Loucy (cell line): ENCODE measurements around the gene CTNNA2.

ENCODE experiments used
- H2AFZ ChIP-seq: fragments of 200-600 bp; sonication (generic); 2 replicates; pipeline ENCODE4 v1.6.0; 2016; ENCODE audit warnings: antibody characterized with exemption, mild to moderate bottlenecking, low read length, moderate library complexity
- H3F3A ChIP-seq: fragments of 200-600 bp; 2 replicates; pipeline ENCODE4 v1.6.0; 2016; ENCODE audit warnings: antibody characterized with exemption, low read depth, mild to moderate bottlenecking
- H3K27me3 ChIP-seq: fragments of 200-600 bp; sonication (generic); 2 replicates; pipeline ENCODE4 v1.6.1; 2014; ENCODE audit warnings: low read length, mild to moderate bottlenecking; ENCODE audit not compliant: insufficient read depth, poor library complexity, severe bottlenecking
- H3K36me3 ChIP-seq: fragments of 200-600 bp; sonication (generic); 2 replicates; pipeline ENCODE4 v1.6.1; 2016; ENCODE audit warnings: low read length; ENCODE audit not compliant: insufficient read depth
- H3K4me1 ChIP-seq: fragments of 200-600 bp; sonication (generic); 2 replicates; pipeline ENCODE4 v1.5.1; 2014; ENCODE audit warnings: low read length, mild to moderate bottlenecking; ENCODE audit not compliant: insufficient read depth, poor library complexity, severe bottlenecking
- H3K4me2 ChIP-seq: fragments of 200-600 bp; sonication (generic); 2 replicates; pipeline ENCODE4 v1.6.0; 2014; ENCODE audit warnings: antibody characterized with exemption, low read length, low read depth, mild to moderate bottlenecking; ENCODE audit not compliant: poor library complexity, severe bottlenecking
- H3K4me3 ChIP-seq: fragments of 200-600 bp; sonication (generic); 2 replicates; pipeline ENCODE4 v1.5.1; 2014; ENCODE audit warnings: low read length, mild to moderate bottlenecking, mixed read lengths; ENCODE audit not compliant: poor library complexity, severe bottlenecking
- H3K79me2 ChIP-seq: fragments of 200-600 bp; sonication (generic); 2 replicates; pipeline ENCODE4 v1.6.1; 2014; ENCODE audit warnings: low read length; ENCODE audit not compliant: insufficient read depth
- H3K9ac ChIP-seq: fragments of 200-600 bp; sonication (generic); 2 replicates; pipeline ENCODE4 v1.6.0; 2014; ENCODE audit warnings: mild to moderate bottlenecking, low read depth, low read length, moderate library complexity; ENCODE audit not compliant: poor library complexity, severe bottlenecking
- H3K9me2 ChIP-seq: fragments of 200-600 bp; sonication (generic); replicated peaks from 2 replicates; pipeline ENCODE4 v1.6.1; 2016; ENCODE audit warnings: low read depth, low read length, mixed read lengths
- H3K9me3 ChIP-seq: fragments of 200-600 bp; sonication (generic); 2 replicates; pipeline ENCODE4 v1.6.1; 2014; ENCODE audit warnings: mild to moderate bottlenecking, antibody characterized with exemption, low read length, low read depth; ENCODE audit not compliant: insufficient read depth
- H4K20me1 ChIP-seq: fragments of 200-600 bp; sonication (generic); 2 replicates; pipeline ENCODE4 v1.6.0; 2014; ENCODE audit warnings: antibody characterized with exemption, low read length, mild to moderate bottlenecking; ENCODE audit not compliant: insufficient read depth, poor library complexity, severe bottlenecking
- EZH2phosphoT487 ChIP-seq: fragments of 200-600 bp; IDR thresholded peaks from 2 replicates; pipeline ENCODE4 v1.6.1; 2018; ENCODE audit warnings: antibody characterized with exemption, mild to moderate bottlenecking, moderate library complexity, borderline replicate concordance
- TF ChIP-seq, protein P1 (sequence below): fragments of 200-600 bp; sonication (generic); conservative IDR thresholded peaks from 2 replicates; pipeline ENCODE4 v1.5.1; 2014; ENCODE audit warnings: mild to moderate bottlenecking, antibody characterized with exemption, low read length

Gene CTNNA2

GRCh38 chr2:79620679-79621078 is 107.8 kb downstream of the CTNNA2 start:
- TF ChIP-seq, protein P1, sequence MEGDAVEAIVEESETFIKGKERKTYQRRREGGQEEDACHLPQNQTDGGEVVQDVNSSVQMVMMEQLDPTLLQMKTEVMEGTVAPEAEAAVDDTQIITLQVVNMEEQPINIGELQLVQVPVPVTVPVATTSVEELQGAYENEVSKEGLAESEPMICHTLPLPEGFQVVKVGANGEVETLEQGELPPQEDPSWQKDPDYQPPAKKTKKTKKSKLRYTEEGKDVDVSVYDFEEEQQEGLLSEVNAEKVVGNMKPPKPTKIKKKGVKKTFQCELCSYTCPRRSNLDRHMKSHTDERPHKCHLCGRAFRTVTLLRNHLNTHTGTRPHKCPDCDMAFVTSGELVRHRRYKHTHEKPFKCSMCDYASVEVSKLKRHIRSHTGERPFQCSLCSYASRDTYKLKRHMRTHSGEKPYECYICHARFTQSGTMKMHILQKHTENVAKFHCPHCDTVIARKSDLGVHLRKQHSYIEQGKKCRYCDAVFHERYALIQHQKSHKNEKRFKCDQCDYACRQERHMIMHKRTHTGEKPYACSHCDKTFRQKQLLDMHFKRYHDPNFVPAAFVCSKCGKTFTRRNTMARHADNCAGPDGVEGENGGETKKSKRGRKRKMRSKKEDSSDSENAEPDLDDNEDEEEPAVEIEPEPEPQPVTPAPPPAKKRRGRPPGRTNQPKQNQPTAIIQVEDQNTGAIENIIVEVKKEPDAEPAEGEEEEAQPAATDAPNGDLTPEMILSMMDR, result no peak
- no peak for TF ChIP-seq EZH2phosphoT487
- H3K4me2 ChIP-seq, result no peak overlapping the region
- H3K79me2 ChIP-seq, result no peaks in the 10 kb centered on the region
- H3F3A ChIP-seq, result no peaks in the 10 kb centered on the region
- H3K9ac ChIP-seq, result no peak overlapping the region
- no peaks in the 10 kb centered on the region for H3K36me3 ChIP-seq
- H3K27me3 ChIP-seq, result no peaks in the 10 kb centered on the region
- no peak overlapping the region for H3K4me3 ChIP-seq
- no peaks in the 10 kb centered on the region; the same call in 1 of the 2 replicates for H3K9me3 ChIP-seq
- H2AFZ ChIP-seq, result no peak overlapping the region
- no peaks in the 10 kb centered on the region for H3K4me1 ChIP-seq
- H4K20me1 ChIP-seq, result no peaks in the 10 kb centered on the region
- no peaks in the 10 kb centered on the region for H3K9me2 ChIP-seq

GRCh38 chr2:79621252-79621651 is 108.4 kb downstream of the CTNNA2 start:
- Histone ChIP-seq H3F3A (no peaks in the 10 kb centered on the region), H2AFZ (no peak overlapping the region), H3K9ac (no peak overlapping the region), H3K9me2 (no peaks in the 10 kb centered on the region), H3K27me3 (no peaks in the 10 kb centered on the region), H4K20me1 (no peaks in the 10 kb centered on the region), H3K9me3 (no peaks in the 10 kb centered on the region; the same call in 1 of the 2 replicates), H3K79me2 (no peaks in the 10 kb centered on the region), H3K36me3 (no peaks in the 10 kb centered on the region), H3K4me3 (no peak overlapping the region), H3K4me1 (no peaks in the 10 kb centered on the region), H3K4me2 (no peak overlapping the region)
- no peak for TF ChIP-seq EZH2phosphoT487
- TF ChIP-seq, protein P1, result no peak

DNA sequence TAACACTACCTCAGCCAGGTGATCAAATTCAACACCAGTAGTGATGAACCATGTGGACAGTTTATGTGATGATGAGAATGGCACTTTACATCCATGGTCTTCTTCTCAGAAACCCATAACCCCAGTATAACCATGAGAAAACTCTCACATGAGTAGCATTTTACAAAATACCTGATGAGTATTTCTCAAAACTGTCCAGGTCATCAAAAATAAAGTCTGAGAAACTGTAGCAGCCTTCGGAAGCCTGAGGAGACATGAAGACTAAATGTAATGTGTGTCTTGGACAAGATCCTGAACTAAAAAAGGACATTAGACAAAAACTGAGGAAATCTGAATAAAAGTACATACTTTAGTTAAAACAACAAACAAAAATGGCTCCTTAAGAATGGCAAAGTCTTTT is 108.9 kb downstream of the CTNNA2 start:
- Histone ChIP-seq H3K79me2 (no peaks in the 10 kb centered on the region), H2AFZ (no peak overlapping the region), H4K20me1 (no peaks in the 10 kb centered on the region), H3K4me3 (no peak overlapping the region), H3K9ac (no peak overlapping the region), H3F3A (no peaks in the 10 kb centered on the region), H3K27me3 (no peaks in the 10 kb centered on the region), H3K9me2 (no peaks in the 10 kb centered on the region), H3K4me2 (no peak overlapping the region), H3K4me1 (no peaks in the 10 kb centered on the region), H3K36me3 (no peaks in the 10 kb centered on the region), H3K9me3 (no peaks in the 10 kb centered on the region; the same call in 1 of the 2 replicates)
- no peak for TF ChIP-seq EZH2phosphoT487
- TF ChIP-seq, protein P1, result no peak
